Measurements from ENCODE around the gene MYZAP.

The MYZAP gene

GRCh38 chr15:57680021-57680420 lies 88.3 kb downstream of the MYZAP start:
- TF ChIP-seq, protein P1, sequence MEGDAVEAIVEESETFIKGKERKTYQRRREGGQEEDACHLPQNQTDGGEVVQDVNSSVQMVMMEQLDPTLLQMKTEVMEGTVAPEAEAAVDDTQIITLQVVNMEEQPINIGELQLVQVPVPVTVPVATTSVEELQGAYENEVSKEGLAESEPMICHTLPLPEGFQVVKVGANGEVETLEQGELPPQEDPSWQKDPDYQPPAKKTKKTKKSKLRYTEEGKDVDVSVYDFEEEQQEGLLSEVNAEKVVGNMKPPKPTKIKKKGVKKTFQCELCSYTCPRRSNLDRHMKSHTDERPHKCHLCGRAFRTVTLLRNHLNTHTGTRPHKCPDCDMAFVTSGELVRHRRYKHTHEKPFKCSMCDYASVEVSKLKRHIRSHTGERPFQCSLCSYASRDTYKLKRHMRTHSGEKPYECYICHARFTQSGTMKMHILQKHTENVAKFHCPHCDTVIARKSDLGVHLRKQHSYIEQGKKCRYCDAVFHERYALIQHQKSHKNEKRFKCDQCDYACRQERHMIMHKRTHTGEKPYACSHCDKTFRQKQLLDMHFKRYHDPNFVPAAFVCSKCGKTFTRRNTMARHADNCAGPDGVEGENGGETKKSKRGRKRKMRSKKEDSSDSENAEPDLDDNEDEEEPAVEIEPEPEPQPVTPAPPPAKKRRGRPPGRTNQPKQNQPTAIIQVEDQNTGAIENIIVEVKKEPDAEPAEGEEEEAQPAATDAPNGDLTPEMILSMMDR (IDR thresholded peaks at IDR 0.05; ENCODE audit: low read length, missing control alignments), result no peak
- no peak overlapping the region for H3K4me3 ChIP-seq (replicated peaks; ENCODE audit: low read depth, low read length)
- peak; percentile 56 for DNase-seq (ENCODE audit: low read depth)

DNA sequence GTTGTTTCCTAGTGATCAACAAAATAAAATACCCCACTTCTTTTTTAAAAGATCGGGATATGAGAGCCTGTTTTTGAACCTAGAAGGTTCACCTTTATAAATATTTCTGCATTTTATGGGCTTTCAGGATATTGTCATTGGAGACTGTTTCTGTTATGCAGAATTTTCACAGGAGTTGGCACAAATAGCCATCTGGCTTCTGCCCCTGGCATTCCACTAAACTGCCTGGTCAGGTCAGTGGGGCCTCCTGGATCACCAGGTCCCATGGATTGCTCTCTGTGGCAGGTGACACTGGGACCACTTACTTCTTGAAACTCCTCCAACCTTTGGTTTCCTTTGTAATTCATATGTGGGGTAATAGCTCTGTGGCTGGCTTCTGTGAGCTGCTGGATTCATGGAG lies 89.3 kb downstream of the MYZAP start:
- H3K4me3 ChIP-seq (replicated peaks; ENCODE audit: low read depth, low read length), result no peak overlapping the region
- TF ChIP-seq, protein P1 (IDR thresholded peaks at IDR 0.05; ENCODE audit: low read length, missing control alignments), result no peak
- DNase-seq (ENCODE audit: low read depth), result no peak

GRCh38 chr15:57683481-57683880 lies 91.8 kb downstream of the MYZAP start:
- H3K4me3 ChIP-seq (replicated peaks; ENCODE audit: low read depth, low read length), result no peak overlapping the region
- TF ChIP-seq, protein P1 (IDR thresholded peaks at IDR 0.05; ENCODE audit: low read length, missing control alignments), result no peak
- DNase-seq (ENCODE audit: low read depth), result no peak

GRCh38 chr15:57684491-57685151 lies 92.9 kb downstream of the MYZAP start:
- TF ChIP-seq, protein P1 (IDR thresholded peaks at IDR 0.05; ENCODE audit: low read length, missing control alignments), result no peak
- no peak for DNase-seq (ENCODE audit: low read depth)
- H3K4me3 ChIP-seq (replicated peaks; ENCODE audit: low read depth, low read length), result no peak overlapping the region

- TF ChIP-seq, protein P1 (IDR thresholded peaks at IDR 0.05; ENCODE audit: low read length, missing control alignments), result no peak
- H3K4me3 ChIP-seq (replicated peaks; ENCODE audit: low read depth, low read length), result no peak overlapping the region
- DNase-seq (ENCODE audit: low read depth), result no peak
These were observed 93.8 kb downstream of the MYZAP start for GRCh38 chr15:57685306-57686095.

GRCh38 chr15:57686657-57687056 lies 95.0 kb downstream of the MYZAP start:
- TF ChIP-seq, protein P1 (IDR thresholded peaks at IDR 0.05; ENCODE audit: low read length, missing control alignments), result no peak
- DNase-seq (ENCODE audit: low read depth), result no peak
- no peak overlapping the region for H3K4me3 ChIP-seq (replicated peaks; ENCODE audit: low read depth, low read length)

Measured in fibroblast of pulmonary artery (primary cell).